ENCODE measurements around the gene ADAM19.

The ADAM19 gene

DNA sequence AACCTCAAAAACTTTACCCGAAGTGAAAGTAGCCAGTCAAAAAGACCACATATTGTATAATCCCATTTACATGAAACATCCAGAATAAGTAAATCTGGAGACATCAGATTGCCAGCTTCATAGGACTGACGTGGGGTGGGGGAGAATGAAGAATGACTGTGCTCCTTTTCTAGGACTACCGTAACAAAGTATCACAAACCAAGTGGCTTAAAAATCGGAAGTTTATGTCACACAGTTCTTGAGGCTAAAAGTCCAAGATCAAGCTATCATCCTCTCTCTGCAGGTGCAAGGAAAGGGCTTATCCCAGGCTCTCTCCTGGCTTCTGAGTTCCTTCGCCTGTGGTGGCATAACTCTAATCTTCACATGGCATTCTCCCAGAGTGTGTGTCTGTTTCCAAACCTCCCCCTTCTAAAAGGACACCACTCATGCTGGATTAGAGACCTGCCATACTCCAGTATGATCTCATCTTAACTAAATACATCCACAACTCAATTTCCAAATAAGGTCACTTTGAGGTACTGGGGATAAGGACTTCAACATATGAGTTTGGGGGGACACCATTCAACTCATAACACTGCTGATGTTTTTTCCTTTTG is 25.5 kb downstream of the ADAM19 start:
- TF ChIP-seq, protein P1, sequence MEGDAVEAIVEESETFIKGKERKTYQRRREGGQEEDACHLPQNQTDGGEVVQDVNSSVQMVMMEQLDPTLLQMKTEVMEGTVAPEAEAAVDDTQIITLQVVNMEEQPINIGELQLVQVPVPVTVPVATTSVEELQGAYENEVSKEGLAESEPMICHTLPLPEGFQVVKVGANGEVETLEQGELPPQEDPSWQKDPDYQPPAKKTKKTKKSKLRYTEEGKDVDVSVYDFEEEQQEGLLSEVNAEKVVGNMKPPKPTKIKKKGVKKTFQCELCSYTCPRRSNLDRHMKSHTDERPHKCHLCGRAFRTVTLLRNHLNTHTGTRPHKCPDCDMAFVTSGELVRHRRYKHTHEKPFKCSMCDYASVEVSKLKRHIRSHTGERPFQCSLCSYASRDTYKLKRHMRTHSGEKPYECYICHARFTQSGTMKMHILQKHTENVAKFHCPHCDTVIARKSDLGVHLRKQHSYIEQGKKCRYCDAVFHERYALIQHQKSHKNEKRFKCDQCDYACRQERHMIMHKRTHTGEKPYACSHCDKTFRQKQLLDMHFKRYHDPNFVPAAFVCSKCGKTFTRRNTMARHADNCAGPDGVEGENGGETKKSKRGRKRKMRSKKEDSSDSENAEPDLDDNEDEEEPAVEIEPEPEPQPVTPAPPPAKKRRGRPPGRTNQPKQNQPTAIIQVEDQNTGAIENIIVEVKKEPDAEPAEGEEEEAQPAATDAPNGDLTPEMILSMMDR (IDR thresholded peaks at IDR 0.05; ENCODE audit: insufficient read depth, low read depth, low read length, missing control alignments): no peak
- no peak for DNase-seq (ENCODE audit: low read depth)
- no peak overlapping the region for H3K4me3 ChIP-seq (ENCODE audit: low read depth, low read length)

GRCh38 chr5:157549283-157549629 is 26.3 kb downstream of the ADAM19 start:
- TF ChIP-seq, protein P1 (IDR thresholded peaks at IDR 0.05; ENCODE audit: insufficient read depth, low read depth, low read length, missing control alignments): no peak
- H3K4me3 ChIP-seq (ENCODE audit: low read depth, low read length): no peak overlapping the region
- no peak for DNase-seq (ENCODE audit: low read depth)

DNA sequence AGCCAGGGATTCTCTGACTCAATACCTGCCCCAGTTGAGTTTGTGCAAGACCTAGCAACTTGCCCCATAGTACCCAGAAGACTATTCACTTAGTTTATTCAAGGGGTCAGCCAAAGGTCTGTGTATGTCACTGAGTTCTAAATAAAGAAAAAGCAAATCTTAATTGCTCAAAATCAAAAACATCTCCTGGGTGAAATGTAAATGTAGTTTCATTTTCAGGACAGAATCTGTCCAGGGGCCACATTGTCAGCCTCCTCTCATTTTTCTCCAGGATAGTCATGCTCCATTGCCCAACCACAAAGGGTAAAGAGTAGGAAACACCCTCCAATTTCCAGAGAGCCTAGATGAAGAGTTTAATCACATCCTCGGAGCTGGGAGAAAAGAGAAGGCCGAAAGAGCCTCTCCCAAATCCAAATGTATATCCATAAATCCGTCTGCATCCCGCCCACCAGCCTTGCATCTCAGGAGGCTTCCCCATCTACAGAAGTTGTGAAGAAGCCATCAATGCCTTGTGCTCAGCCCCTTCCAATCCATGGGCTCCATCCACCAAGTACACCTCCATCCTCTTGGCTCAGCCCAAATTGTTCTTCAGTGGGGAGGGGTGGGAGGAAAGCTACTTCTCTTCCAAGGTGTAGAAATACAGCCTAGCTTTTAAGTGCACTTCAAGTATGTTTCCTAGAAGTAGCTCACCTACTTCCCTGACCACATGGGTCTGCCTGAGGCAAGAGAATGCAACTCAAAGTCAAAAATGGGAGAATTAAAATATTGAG is 26.9 kb downstream of the ADAM19 start:
- DNase-seq (ENCODE audit: low read depth): no peak
- TF ChIP-seq, protein P1 (IDR thresholded peaks at IDR 0.05; ENCODE audit: insufficient read depth, low read depth, low read length, missing control alignments): no peak
- H3K4me3 ChIP-seq (ENCODE audit: low read depth, low read length): no peak overlapping the region

DNA sequence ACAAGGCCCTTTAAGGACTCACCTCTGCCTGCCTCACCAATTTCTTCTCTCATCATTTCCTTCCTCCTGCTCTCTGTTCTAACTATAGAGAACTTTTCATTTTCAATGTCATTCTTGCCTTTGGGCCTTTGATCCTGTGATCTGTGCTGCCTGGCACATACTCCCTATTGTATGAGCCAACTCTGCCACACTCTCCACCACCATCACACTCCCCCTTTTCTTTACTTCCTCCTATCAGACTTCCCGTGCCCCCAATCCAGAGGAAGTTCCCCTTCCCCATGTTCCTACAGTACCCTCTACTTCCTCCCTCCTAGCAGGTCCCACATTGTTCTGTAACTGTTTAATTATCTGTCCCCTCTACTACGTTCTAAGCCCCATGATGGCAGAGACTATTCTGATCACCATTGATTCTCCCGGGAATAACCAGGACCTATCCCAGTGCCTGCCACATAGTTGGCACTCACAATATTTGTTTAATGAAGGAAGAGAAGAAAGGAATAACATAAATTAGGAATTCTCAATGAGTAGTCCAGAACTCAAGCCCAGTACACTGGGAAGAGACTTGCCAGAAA is 27.5 kb downstream of the ADAM19 start:
- TF ChIP-seq, protein P1 (IDR thresholded peaks at IDR 0.05; ENCODE audit: insufficient read depth, low read depth, low read length, missing control alignments): no peak
- no peak overlapping the region for H3K4me3 ChIP-seq (ENCODE audit: low read depth, low read length)
- DNase-seq (ENCODE audit: low read depth): no peak

DNA sequence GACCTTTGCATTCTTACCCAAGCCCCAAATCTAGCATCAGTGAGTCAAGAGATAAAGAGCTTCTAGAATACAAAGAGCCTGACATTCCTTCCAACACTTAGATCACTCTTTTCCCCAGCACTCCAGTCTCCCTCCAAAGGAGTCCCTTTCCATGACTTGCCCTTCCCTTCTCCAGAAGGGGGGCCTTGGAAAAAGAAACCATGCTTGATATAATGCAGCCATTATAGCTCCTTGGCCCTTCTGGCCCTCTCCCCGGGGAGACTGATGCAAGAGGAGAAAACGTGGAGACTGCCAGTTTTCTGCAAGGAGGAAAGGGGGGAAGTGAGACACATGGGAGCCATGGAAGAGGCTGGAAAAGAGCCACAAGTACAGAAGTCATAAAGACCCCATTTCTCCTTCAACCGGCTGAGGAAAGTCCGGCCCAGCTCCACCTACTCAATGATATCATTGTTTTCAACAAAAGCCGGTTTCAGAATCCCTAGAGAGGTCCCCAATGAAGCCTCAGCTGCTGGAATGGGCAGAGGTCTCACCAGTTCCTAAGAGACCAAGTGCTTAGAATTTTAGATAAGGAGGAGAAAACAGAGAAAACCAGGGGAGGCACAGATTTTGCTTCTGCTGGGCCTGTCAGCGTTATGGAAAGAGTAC is 29.0 kb downstream of the ADAM19 start:
- no peak for DNase-seq (ENCODE audit: low read depth)
- H3K4me3 ChIP-seq (ENCODE audit: low read depth, low read length): no peak overlapping the region
- TF ChIP-seq, protein P1 (IDR thresholded peaks at IDR 0.05; ENCODE audit: insufficient read depth, low read depth, low read length, missing control alignments): no peak

DNA sequence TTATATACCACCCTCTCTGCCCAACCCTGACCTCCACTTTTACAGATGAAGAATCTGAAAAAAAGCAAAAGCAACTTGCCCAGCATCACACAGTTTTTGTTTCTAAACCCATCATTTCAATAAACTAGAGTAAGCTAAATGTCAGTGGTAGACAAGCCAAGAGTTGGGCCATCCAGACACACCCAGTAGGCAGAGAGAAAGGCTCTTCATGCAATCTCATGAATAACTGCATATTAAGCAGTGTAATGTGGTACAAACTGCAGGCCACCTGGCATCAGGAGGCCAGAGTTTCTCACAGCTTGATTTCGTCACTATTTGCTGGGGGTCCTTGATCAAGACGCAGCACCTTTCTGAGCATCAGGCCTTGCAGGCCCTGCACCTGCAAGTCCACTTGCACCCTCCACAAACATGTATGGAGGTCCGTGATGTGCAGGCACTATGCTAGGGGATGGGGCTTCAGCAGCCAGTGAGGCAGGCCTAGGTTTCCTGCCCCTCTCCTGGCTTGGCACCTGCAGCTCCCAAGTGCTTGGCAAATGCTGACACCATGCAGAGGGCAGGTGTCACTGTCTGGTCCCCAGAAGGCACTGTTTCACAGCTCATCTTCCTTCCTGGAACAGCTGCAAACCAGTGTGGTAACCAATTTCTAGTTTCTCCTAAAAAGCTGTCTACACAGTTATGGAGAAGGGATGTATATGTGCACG is 29.8 kb downstream of the ADAM19 start:
- DNase-seq (ENCODE audit: low read depth): no peak
- TF ChIP-seq, protein P1 (IDR thresholded peaks at IDR 0.05; ENCODE audit: insufficient read depth, low read depth, low read length, missing control alignments): no peak

More for the DNA sequence above, 29.8 kb downstream of the ADAM19 start:
- H3K4me3 ChIP-seq (ENCODE audit: low read depth, low read length): no peak overlapping the region
